8988T (cell line): ENCODE data around the gene UBE2J1.

ENCODE experiments used
- DNase-seq: peaks from one replicate; pipeline ENCODE4 v3.0.0; 2011

The UBE2J1 gene

GRCh38 chr6:89286516-89286915 is 66.0 kb downstream of the UBE2J1 start:
- DNase-seq: no peak

- no peak for DNase-seq
These were observed 67.4 kb downstream of the UBE2J1 start for GRCh38 chr6:89284963-89285735.

GRCh38 chr6:89284081-89284480 is 68.4 kb downstream of the UBE2J1 start:
- no peak for DNase-seq

GRCh38 chr6:89282749-89283148 is 69.8 kb downstream of the UBE2J1 start:
- DNase-seq: no peak

- peak; percentile 76 for DNase-seq
These were observed 70.7 kb downstream of the UBE2J1 start for GRCh38 chr6:89281779-89282246.

- DNase-seq: no peak
These were observed 73.6 kb downstream of the UBE2J1 start for GRCh38 chr6:89278956-89279355.
